SU-DHL-6 (cell line): ENCODE data around the gene TGFA.

ENCODE experiments used
- CTCF ChIP-seq: fragments of 200-600 bp; sonication (generic); IDR thresholded peaks from one replicate; pipeline ENCODE4 v1.5.1; 2017; ENCODE audit warnings: antibody characterized with exemption, mild to moderate bottlenecking, low read length, moderate library complexity; ENCODE audit not compliant: insufficient read depth, poor library complexity, severe bottlenecking
- EZH2phosphoT487 ChIP-seq: fragments of 200-600 bp; sonication (generic), shearing (Covaris generic); conservative IDR thresholded peaks from 2 replicates; pipeline ENCODE4 v1.6.1; 2018; ENCODE audit warnings: mild to moderate bottlenecking, antibody characterized with exemption, low read length, moderate library complexity, mixed read lengths

GRCh38 chr2:70460333-70460732 lies 93.3 kb downstream of the TGFA start:
- TF ChIP-seq CTCF (no peak), EZH2phosphoT487 (no peak)
